HT1080 (cell line): ENCODE results near the gene USHBP1. TPM values are rescaled to one million over a fixed set of nuclear protein-coding genes. Genes with fewer than 3 reads are reported as not detected.

Source experiments
- DNase-seq: peaks from one replicate; pipeline ENCODE4 v3.0.0-alpha.2; 2015; ENCODE audit warnings: low read depth
- total RNA-seq: library from RNA; depleted of rRNA; stranded (reverse); fragments of >200 nt; shearing (Covaris generic); gene quantifications from 2 replicates; pipeline ENCODE4 v1.2.3, GENCODE V29; 2014

Gene USHBP1
- total RNA-seq, 1 experiment from 2014 or later, result not detected

- DNase-seq, result no peak
Observed at GRCh38 chr19:17240826-17241399, 23.6 kb downstream of the USHBP1 start.

- no peak for DNase-seq
Observed at GRCh38 chr19:17240062-17240752, 24.3 kb downstream of the USHBP1 start.

GRCh38 chr19:17237747-17238706 is 26.5 kb downstream of the USHBP1 start:
- DNase-seq, result no peak

GRCh38 chr19:17236811-17237543 is 27.6 kb downstream of the USHBP1 start:
- DNase-seq, result no peak

GRCh38 chr19:17235971-17236777 is 28.4 kb downstream of the USHBP1 start:
- no peak for DNase-seq

GRCh38 chr19:17235300-17235970 is 29.1 kb downstream of the USHBP1 start:
- DNase-seq, result peak; percentile 67

- DNase-seq, result peak; percentile 64
Observed at GRCh38 chr19:17234911-17235299, 29.6 kb downstream of the USHBP1 start.

GRCh38 chr19:17232258-17232657 is 32.3 kb downstream of the USHBP1 start:
- no peak for DNase-seq

GRCh38 chr19:17229890-17230289 is 34.7 kb downstream of the USHBP1 start:
- DNase-seq, result no peak

GRCh38 chr19:17227798-17228367 is 36.7 kb downstream of the USHBP1 start:
- no peak for DNase-seq

- DNase-seq, result peak; percentile 97
Observed at GRCh38 chr19:17226002-17226933, 38.3 kb downstream of the USHBP1 start, which contains the start of gene OCEL1. Gene OCEL1 (plus strand): TSS chr19:17226226. CDS start chr19:17226248, 22 bp downstream.

GRCh38 chr19:17225053-17225452 is 39.5 kb downstream of the USHBP1 start:
- no peak for DNase-seq

GRCh38 chr19:17220207-17220758 is 44.3 kb downstream of the USHBP1 start:
- peak; percentile 78 for DNase-seq

- DNase-seq, result no peak
Observed at GRCh38 chr19:17219286-17219685, 45.3 kb downstream of the USHBP1 start.

- no peak for DNase-seq
Observed at GRCh38 chr19:17216058-17216670, 48.4 kb downstream of the USHBP1 start.

GRCh38 chr19:17215127-17215971 is 49.2 kb downstream of the USHBP1 start, which contains the start of gene USE1:
Gene USE1 (plus strand): TSS chr19:17215357. CDS start chr19:17215406, 49 bp downstream.
- peak; percentile 89 for DNase-seq
